Panc1 (cell line): ENCODE results near the gene STUB1.
"Not testable (repeated sequence)": the region's sequence is repeated elsewhere in the genome, so short reads cannot be mapped to it uniquely, and the experiment has no call there.

ENCODE experiments used
- CTCF ChIP-seq: fragments of 450-650 bp; IDR thresholded peaks from 2 replicates; pipeline ENCODE4 v1.5.1; 2017; ENCODE audit warnings: mild to moderate bottlenecking
- REST ChIP-seq, 2 experiments: IDR thresholded peaks; 2 replicates each; pipeline ENCODE4 v1.6.1; 2011 to 2012; ENCODE audit warnings: low read depth in 2 of 2, control low read depth in 1 of 2, low read length in 1 of 2, mild to moderate bottlenecking in 1 of 2, moderate library complexity in 1 of 2; ENCODE audit not compliant: insufficient read depth in 1 of 2

GRCh38 chr16:691242-691641, 11.0 kb downstream of the STUB1 start:
- TF ChIP-seq CTCF; REST (IDR thresholded peaks at IDR 0.05; ENCODE audit: insufficient read depth in 1 of 2, low read depth in 2 of 2, low read length in 1 of 2): not testable (repeated sequence)
